Calu3 (cell line): ENCODE results near the gene PHKA2. TPM values are rescaled to one million over a fixed set of nuclear protein-coding genes. Genes with fewer than 3 reads are reported as not detected.

Experiments
- BruUV-seq: library from RNA; stranded (reverse); fragments of 400-500 nt; replicated peaks from 2 replicates; lab custom pipeline; 2021; lab: Mats Ljungman, UMichigan
- CTCF ChIA-PET: fragments of 300-600 bp; sonication (Branson Sonifier 250); formaldehyde crosslinking; loops from one replicate; lab custom pipeline; 2022; ENCODE audit warnings: antibody characterized with exemption; lab: Charles Lee
- DNase-seq: peaks from one replicate; pipeline ENCODE4 v3.0.0; 2022
- H3K27ac Mint-ChIP-seq: one replicate; pipeline ENCODE4 v1.8.0; 2022; ENCODE audit warnings: mixed read lengths; ENCODE audit not compliant: unreplicated experiment
- H3K27me3 Mint-ChIP-seq: one replicate; pipeline ENCODE4 v1.8.0; 2022; ENCODE audit warnings: mixed read lengths; ENCODE audit not compliant: unreplicated experiment
- H3K36me3 Mint-ChIP-seq: one replicate; pipeline ENCODE4 v1.8.0; 2022; ENCODE audit warnings: mild to moderate bottlenecking, moderate library complexity, mixed read lengths; ENCODE audit not compliant: insufficient read depth, unreplicated experiment
- H3K4me1 Mint-ChIP-seq: one replicate; pipeline ENCODE4 v1.8.0; 2022; ENCODE audit warnings: mild to moderate bottlenecking, low read depth, mixed read lengths; ENCODE audit not compliant: unreplicated experiment
- H3K4me3 Mint-ChIP-seq: one replicate; pipeline ENCODE4 v1.8.0; 2022; ENCODE audit warnings: mild to moderate bottlenecking, low read depth, moderate library complexity, mixed read lengths; ENCODE audit not compliant: unreplicated experiment
- H3K9me3 Mint-ChIP-seq: one replicate; pipeline ENCODE4 v1.8.0; 2022; ENCODE audit warnings: low read depth, mixed read lengths; ENCODE audit not compliant: unreplicated experiment
- CTCF ChIP-seq: fragments of 200-600 bp; IDR thresholded peaks from one replicate; pipeline ENCODE4 v1.8.0; 2022; ENCODE audit warnings: antibody characterized with exemption; ENCODE audit not compliant: unreplicated experiment
- intact Hi-C: fragments of 100-400 bp; cut with micrococcal nuclease; formaldehyde crosslinking; loops from one replicate; pipeline ENCODE4 v1.10.0; 2022; ENCODE audit not compliant: unreplicated experiment
- total RNA-seq: library from RNA; stranded (reverse); gene quantifications from 2 replicates; pipeline ENCODE4 v1.2.3, GENCODE V29; 2022

Gene PHKA2
- total RNA-seq, 1 experiment from 2014 or later: 47.6 TPM

- intact Hi-C loops: no loop called here
Measured at GRCh38 chrX:18949944-18950301, 34.0 kb downstream of the PHKA2 start.

GRCh38 chrX:18949291-18949943 lies 34.5 kb downstream of the PHKA2 start:
- Mint-ChIP-seq H3K9me3 (no peaks in the 10 kb centered on the region), H3K4me3 (no peak overlapping the region), H3K4me1 (no peaks in the 10 kb centered on the region), H3K36me3 (peaks cover 7% of the 10 kb centered on the region), H3K27me3 (no peaks in the 10 kb centered on the region), H3K27ac (no peak overlapping the region)
- CTCF ChIA-PET: no interaction called here
- intact Hi-C loops: no loop called here
- no peak for DNase-seq
- BruUV-seq: no TSS peak
- no peak for TF ChIP-seq CTCF

More at GRCh38 chrX:18949944-18950301, 34.0 kb downstream of the PHKA2 start:
- no peaks in the 10 kb centered on the region for H3K9me3 Mint-ChIP-seq
- no TSS peak for BruUV-seq
- H3K27me3 Mint-ChIP-seq: no peaks in the 10 kb centered on the region
- no peak for TF ChIP-seq CTCF
- no peak overlapping the region for H3K27ac Mint-ChIP-seq
- no peak for DNase-seq
- CTCF ChIA-PET: no interaction called here
- H3K4me1 Mint-ChIP-seq: no peaks in the 10 kb centered on the region
- H3K4me3 Mint-ChIP-seq: no peak overlapping the region
- peaks cover 7% of the 10 kb centered on the region for H3K36me3 Mint-ChIP-seq

GRCh38 chrX:18946611-18947010 lies 37.3 kb downstream of the PHKA2 start:
- Mint-ChIP-seq H3K4me1 (no peaks in the 10 kb centered on the region), H3K27me3 (no peaks in the 10 kb centered on the region), H3K36me3 (peaks cover 7% of the 10 kb centered on the region), H3K9me3 (no peaks in the 10 kb centered on the region), H3K27ac (no peak overlapping the region), H3K4me3 (no peak overlapping the region)
- no peak for DNase-seq
- BruUV-seq: no TSS peak
- CTCF ChIA-PET: no interaction called here
- intact Hi-C loops: no loop called here
- no peak for TF ChIP-seq CTCF

- Mint-ChIP-seq H3K9me3 (no peaks in the 10 kb centered on the region), H3K27me3 (no peaks in the 10 kb centered on the region), H3K27ac (no peak overlapping the region), H3K36me3 (peaks cover 3% of the 10 kb centered on the region), H3K4me3 (no peak overlapping the region), H3K4me1 (no peaks in the 10 kb centered on the region)
- BruUV-seq: no TSS peak
- DNase-seq: no peak
- intact Hi-C loops: no loop called here
- no peak for TF ChIP-seq CTCF
- CTCF ChIA-PET: no interaction called here
Measured at GRCh38 chrX:18946157-18946556, 37.8 kb downstream of the PHKA2 start.
